EL (cell line): ENCODE results near the gene MTM1.

Experiments used
- DNase-seq: peaks from one replicate; pipeline ENCODE4 v3.0.0-alpha.2; 2016

The MTM1 gene

DNA sequence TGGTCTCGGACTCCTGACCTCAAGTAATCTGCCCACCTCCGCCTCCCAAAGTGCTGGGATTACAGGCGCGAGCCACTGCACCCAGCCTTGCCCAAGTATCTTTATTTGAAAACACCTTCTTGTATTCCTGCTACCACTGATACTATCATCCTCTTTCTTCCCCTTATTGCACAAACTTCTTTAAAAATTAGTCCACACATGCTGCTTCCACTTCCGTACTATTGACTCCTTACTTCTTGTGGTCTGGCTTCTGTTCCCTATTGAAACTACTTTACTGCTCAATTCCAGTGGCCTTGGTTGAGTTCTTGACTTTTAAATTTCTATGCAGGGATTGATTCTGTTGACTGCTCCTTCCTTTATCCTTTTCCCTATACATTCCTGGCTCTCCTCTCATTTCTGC is 38.8 kb downstream of the MTM1 start:
- DNase-seq = no peak

GRCh38 chrX:150610043-150610442 is 41.6 kb downstream of the MTM1 start:
- no peak for DNase-seq

GRCh38 chrX:150610446-150610845 is 42.0 kb downstream of the MTM1 start:
- peak; percentile 8 for DNase-seq

- DNase-seq = no peak
Observed at GRCh38 chrX:150615356-150615755, 46.9 kb downstream of the MTM1 start.

GRCh38 chrX:150616179-150616862 is 47.9 kb downstream of the MTM1 start:
- no peak for DNase-seq

GRCh38 chrX:150616863-150617198 is 48.4 kb downstream of the MTM1 start:
- no peak for DNase-seq

DNA sequence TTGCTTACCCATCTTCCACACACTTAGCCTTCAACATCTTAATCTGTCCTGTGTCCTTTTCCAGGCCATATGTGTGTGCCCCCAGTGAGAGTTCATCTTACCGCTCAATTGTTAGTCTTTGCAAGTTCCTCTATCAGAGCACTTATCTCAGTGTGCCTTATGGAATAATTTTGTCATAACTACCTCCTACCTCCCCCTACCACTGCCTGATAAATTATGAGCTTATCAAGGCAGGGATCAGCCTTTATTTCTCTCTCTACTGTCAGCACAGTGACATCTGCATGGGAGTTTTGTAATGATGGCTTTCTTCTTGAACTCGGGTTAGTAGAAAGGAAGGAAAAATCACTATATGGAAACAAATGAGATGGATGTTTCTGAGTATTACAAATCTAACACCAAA is 53.2 kb downstream of the MTM1 start:
- no peak for DNase-seq

DNA sequence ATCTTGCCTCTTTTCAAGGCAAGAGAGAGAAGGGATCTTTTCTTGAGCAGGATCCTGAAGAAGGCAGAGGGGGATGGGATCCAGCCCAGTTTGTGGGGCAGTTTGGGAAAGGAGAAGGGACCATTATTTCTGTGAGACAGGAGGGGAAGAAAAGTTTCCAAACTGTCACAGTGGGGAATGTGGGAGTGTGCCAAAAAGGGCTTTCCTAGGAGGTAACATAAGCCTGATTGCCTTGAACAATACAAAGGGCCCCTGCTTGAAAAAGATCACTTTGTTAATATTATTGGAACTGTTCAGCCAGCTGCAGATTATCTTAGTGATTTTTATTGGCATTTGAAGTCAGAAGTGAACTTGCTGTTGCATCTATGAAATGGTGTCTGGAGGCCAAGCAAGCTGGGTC is 55.2 kb downstream of the MTM1 start:
- no peak for DNase-seq

GRCh38 chrX:150625097-150625496 is 56.7 kb downstream of the MTM1 start:
- no peak for DNase-seq

DNA sequence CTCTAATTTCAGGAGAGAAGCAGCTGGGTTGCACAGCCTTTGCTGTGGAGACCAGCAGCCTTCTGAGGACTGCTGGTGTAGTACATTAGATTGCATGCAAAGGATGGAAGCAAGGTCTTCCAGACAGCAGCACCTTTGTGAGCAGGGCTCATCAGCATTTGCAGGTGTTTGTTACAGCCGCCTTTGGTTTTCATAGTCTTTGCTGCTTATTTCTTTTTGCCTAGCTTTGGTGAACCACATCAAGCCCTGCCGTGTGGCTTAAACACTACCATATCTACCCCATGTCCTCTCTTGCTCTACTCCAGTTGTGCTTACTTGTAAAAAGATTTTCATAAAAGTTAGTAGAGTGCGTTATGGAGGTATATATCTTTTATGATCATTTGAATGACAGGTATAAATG is 57.5 kb downstream of the MTM1 start:
- no peak for DNase-seq

DNA sequence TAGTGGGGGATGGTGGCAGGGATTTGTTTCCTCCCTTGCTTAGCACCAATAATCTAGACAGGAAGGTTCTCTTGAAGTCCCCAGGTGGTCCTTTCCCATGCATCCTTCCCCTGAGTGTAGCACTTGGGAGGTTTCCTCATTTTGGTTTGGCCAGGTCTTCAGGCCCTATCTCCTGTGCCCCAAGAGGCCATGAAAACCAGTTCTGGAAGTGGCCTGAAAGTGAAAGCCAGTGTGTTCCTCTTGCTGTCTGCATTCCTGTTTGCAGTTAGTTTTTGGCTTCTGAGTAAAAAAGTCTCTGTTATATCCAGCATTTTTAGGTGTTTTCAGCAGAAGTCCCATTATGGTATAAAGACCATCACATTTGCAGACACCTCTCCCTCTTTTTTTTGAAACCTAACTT is 59.5 kb downstream of the MTM1 start:
- DNase-seq = no peak

GRCh38 chrX:150635952-150636351 is 67.5 kb downstream of the MTM1 start:
- DNase-seq = peak; percentile 71

DNA sequence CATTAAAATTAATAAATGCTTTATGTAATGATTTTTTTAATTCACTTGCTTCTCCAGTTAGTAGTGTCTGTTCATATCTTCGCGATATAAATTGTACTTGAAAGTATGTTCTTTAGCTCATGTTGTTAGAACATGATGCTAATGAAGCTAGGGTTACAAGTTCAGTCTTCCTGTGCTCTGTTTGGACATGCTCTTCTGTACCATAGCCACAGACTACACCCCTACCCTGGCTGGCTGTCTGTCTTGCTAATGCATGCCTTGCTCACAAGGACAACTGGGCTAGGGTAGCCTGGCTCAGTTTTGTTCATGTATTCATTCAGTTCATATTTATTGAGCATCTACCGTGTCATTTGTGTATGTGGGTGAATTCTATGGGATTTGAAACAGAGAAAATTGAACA is 74.0 kb downstream of the MTM1 start:
- DNase-seq = no peak

DNA sequence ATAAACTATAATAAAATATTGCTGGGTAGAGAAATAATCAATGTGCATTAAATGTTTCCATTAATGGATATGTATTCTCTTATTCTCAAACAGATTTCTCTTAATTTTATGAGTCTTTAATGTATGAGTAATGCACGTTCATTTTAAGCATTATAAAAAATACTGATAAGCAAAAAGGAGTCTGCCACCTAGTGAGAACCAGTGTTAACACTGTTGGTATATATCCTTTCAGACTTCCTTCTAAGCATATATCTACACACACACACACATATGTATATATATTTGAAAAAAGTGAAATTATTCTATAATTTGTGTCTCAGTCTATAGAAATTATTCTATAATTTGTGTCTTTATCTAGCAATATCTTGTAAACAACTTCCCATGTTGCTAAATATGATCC is 74.8 kb downstream of the MTM1 start:
- DNase-seq = no peak

DNA sequence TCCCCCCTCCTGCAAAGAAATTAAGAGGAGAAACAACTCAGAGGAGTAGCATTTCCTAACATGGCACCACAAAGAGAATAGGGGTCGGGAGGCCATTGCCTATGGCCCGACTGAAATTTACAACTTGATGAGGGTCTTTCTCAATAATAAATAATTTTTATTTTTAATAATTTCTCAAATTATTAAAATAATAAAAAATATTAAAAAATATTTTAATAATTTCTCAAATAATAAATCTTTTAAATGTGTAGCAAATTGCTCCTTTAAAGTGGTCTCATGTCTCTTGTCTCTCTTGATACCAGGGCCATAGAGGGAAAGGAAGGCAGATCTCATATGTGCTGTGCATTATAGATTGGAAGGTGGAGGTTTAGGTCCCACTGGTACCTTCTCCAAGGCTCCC is 75.5 kb downstream of the MTM1 start:
- no peak for DNase-seq

GRCh38 chrX:150644422-150644821 is 76.0 kb downstream of the MTM1 start:
- DNase-seq = no peak

DNA sequence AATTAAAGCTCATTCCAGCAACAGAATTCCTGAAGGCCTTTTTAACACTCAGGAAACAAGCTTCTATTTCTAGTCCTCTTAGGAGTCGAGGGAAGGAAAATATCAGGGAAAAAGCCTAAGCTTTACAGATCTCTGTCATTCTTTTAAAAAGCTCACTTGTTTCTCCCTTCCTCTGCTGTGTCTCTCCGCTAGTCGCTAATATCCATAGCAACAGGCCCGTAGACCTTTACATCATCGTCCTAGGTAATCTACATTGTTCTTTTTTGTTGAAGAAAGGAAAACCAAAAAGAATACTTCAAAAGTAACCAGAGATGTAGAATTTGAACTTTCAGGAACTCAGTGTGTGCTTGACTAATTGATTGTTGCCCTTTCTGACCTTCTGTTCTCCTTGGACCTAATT is 78.9 kb downstream of the MTM1 start:
- DNase-seq = no peak

- no peak for DNase-seq
Observed at GRCh38 chrX:150648296-150648940, 80.0 kb downstream of the MTM1 start.

DNA sequence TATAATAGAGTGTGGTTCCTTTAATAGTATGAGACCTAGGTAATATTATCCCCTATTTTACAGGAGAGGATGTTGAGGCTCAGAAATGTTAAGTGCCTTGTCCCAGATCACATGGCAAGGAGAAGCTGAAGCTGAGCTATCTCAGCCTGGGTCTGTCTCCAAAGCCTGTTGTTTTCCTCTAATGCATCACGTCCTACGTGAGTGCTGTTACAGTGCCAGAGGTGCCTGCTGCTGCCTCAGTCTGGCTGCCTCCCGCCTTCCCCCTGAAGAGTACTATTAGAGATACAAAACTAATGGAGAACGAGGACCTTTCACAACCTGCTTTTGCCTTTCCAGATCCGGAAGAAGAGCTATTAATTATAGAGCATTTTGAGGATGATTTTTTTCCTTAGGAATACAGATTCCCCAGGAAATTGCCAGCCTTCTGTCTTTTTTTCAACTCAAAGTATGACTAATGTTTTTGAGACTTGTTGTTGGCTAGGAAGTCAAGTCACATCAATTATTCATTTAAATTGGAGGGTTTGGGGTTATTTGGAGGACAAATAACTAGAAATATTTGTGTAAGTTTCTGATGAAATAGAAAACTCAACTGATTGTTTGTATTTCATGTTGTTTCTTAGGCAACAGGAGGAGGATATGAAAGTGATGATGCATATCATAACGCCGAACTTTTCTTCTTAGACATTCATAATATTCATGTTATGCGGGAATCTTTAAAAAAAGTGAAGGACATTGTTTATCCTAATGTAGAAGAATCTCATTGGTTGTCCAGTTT is 80.9 kb downstream of the MTM1 start:
- peak; percentile 7 for DNase-seq

DNA sequence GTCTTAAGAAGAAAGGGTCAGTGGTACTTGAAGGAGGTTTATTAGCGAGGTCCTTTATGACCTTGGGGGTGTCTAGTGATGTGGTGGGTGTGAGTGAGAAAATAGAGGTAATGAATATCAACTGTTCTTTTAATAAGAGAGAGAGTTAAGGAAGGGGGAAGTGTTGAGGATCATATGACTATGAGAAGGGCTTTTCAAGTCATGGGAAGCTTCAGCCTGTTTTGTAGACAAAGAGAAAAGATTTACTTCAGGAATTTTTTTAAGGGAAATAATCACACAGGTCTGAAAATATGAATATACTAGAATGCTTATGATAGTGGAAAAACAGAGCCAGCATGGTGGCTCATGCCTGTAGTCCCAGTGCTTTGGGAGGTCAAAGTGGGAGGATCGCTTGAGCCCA is 83.5 kb downstream of the MTM1 start:
- no peak for DNase-seq

- no peak for DNase-seq
Observed at GRCh38 chrX:150655788-150656187, 87.4 kb downstream of the MTM1 start.

DNA sequence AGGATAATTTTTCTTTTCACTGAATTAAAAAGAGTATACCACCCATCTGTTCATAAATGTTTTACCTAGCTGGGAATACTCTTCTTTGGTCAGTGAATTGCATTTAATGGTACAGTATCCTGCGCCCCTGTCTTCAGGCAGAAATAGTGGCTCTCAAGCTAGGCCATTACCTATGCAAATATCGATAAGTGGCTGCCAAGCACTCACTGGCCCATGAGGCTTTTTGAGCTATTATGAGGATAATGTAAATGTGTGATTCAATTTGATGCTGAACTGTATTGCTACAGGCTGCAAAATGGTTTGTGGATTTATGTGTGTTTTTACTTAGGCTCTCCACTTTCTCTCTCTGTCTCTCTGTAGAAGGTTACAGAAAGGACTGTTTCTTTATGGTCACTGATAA is 94.7 kb downstream of the MTM1 start:
- no peak for DNase-seq

- peak; percentile 2 for DNase-seq
Observed at GRCh38 chrX:150664290-150664689, 95.9 kb downstream of the MTM1 start.

DNA sequence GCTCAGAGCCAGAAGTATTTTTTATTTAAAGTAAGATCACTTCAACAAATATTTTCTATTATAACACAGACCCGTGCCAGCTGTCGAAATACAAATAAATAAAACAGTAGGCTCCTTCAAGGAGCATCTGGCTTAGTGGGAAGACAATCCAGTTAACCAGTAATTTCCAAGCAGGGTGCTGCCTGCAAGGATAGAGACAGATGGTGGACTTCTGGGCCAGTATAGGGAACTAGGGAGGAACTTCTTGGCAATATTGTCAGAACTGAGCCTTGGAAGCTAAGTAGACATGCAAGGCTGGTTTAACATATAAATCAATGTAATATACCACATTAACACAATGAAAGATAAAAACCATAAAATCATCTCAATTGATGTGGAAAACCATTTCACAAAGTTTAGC is 107.8 kb downstream of the MTM1 start:
- DNase-seq = no peak
